HG03469 (cell line): ENCODE results near the gene LHCGR.
"Not testable (repeated sequence)": the region's sequence is repeated elsewhere in the genome, so short reads cannot be mapped to it uniquely, and the experiment has no call there.

ENCODE experiments used
- ATAC-seq: cut with Tn5 transposase; IDR thresholded peaks from one replicate; pipeline ENCODE4 v1.9.1; 2021; ENCODE audit warnings: mild to moderate bottlenecking, moderate library complexity, moderate number of reproducible peaks; ENCODE audit not compliant: unreplicated experiment

Gene LHCGR

DNA sequence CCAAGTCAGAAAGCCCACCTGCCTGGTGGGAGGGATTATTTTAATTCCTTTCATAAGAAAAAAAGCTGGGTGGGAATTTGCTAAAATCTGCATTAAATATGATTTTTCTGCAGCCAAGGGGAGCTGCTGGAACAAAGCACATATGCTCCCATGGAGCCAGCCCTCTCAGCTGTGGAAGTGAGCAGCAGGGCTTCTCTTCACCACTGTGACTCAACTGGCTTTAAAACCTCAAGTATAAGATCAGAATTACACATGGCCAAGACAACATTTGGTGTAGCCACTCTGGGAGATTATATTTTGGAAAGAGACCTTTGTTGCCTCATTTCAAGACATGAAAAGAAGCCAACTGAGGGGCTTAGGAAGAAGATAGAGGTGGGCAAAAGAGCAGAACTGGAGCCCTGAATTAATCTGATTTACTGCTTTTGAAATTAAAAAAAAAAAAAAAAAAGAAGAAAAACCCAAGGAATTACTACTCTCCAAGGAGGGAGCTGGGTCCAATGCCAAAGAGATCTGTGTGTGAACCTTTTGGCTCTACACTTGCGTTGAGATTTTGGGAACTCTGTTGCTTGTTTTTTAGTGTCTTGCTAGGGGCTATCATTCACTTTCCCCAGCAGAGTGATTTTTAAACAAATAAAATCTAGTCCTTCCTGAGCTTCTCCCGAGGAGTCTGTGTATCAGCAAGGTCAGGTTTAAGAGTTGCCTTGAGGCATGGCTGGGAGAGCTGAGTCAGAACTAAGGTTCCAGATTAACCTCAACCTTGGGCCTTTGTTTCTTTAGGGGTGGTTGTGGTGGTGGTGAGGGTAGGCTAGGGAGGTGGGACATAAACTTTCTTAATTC is 6.0 kb downstream of the LHCGR start:
- peak; percentile 40 for ATAC-seq

GRCh38 chr2:48747319-48747718 is 8.2 kb downstream of the LHCGR start:
- ATAC-seq = no peak

DNA sequence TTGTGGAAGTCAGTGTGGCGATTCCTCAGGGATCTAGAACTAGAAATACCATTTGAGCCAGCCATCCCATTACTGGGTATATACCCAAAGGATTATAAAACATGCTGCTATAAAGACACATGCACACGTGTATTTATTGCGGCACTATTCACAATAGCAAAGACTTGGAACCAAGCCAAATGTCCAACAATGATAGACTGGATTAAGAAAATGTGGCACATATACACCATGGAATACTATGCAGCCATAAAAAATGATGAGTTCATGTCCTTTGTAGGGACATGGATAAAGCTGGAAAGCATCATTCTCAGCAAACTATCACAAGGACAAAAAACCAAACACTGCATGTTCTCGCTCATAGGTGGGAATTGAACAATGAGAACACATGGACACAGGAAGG is 16.3 kb downstream of the LHCGR start:
- ATAC-seq = not testable (repeated sequence)

DNA sequence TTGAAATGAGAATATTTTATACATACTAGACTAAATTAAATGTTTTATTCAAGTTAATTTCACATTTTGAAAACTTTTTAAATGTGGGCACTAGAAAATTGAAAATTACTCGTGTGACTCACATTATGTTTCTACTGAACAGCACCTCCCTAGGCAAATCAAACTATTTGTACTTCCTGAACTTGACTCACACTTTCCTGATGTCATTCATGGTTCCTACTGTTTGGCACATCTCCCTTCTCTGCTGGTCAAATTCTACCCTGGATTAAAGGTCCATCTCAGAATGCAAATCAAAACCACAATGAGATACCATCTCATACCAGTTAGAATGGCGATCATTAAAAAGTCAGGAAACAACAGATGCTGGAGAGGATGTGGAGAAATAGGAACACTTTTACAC is 16.7 kb downstream of the LHCGR start:
- ATAC-seq = no peak

GRCh38 chr2:48736251-48736650 is 19.3 kb downstream of the LHCGR start:
- ATAC-seq = no peak

DNA sequence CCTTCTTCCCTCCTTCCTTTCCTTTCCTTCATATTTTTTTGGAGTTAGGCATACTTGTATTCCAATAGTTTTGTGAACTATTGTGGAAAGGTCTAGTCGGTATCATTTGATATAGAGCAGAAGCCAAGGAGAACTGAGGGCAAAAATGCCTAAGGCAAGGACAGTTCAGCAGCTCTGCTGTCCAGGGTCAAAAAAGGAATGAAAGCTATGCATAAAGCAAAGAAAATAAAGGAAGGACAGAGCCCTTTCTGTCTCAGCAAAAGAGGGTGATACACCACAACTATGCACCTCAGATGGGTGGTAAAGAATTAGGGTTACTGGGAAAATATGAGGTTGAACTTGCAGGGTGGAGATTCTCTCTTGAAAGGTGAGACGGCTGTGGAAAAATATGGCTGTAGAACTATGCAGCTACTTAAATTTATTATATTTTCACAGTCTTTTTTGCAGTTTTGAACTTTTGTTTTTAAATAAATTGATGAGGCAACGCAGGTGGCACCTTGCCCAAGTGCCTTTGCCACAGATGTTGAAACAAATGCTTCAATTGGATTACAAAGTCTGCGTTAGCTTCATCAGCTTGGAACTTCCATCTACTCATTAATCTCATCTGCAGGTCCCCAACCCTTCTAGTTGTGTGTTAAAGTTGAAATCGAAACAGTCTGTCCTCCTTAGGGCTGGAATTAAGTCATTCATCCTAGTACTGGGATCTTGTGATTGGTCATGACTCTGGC is 20.8 kb downstream of the LHCGR start:
- ATAC-seq = no peak

DNA sequence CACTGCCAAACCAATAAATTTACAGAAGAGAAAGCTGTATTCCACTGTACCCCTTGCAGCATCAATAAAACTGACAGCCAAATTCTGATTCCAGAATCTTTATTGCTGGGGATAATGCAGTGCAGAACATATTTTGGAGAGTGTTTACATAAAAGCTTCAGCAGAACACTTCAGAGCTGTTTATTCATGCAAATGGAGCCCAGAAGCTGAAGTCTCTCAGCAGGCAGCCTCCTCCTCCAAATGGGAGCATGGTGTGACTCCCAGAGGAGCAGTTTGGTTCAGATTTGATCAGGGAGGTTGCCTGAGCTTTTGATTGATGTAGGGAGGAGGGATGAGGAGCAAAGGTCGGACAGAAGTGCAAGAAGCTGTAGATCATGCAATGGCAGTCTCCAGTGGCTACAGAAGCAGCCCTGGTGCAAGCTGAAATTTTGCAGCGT is 22.4 kb downstream of the LHCGR start:
- ATAC-seq = no peak

- ATAC-seq = no peak
Observed at GRCh38 chr2:48728840-48729239, 26.7 kb downstream of the LHCGR start.

DNA sequence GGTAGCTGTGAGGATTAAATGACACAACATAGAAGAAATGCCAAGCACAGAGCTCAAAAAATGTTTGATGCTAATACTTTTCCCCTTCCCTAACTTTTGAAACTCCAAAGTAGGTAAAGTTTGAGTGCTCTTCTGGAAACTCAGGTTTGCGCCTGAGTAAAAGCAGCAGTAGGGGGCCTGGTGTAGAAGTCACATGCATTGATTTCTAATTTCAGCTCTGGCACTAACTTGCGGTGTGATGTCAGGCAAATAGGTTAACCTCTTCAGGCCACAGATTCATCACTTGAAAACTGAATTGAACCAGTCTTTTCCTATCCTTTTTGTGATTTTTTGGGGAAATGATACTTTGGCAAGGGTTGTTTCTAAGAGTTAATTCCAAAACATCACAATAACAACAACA is 27.2 kb downstream of the LHCGR start:
- no peak for ATAC-seq

DNA sequence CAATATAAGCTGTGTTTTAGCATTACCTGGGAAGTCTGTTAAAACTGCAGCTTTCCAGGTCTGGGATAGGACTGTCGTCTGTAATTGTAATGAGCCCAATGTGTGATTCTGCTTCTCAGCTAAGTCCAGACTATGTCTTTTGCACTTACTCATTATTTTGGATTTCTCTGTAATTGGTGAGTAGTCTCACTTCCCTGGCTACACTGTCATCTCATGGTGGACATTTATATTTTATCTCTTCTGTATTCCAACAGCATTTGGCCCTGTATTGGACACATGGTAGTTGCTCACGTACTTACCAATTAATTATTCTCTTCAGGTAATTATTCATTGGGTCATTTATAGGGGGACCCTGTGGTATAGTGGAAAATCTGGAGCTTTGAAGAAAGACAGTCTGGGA is 28.0 kb downstream of the LHCGR start:
- no peak for ATAC-seq

DNA sequence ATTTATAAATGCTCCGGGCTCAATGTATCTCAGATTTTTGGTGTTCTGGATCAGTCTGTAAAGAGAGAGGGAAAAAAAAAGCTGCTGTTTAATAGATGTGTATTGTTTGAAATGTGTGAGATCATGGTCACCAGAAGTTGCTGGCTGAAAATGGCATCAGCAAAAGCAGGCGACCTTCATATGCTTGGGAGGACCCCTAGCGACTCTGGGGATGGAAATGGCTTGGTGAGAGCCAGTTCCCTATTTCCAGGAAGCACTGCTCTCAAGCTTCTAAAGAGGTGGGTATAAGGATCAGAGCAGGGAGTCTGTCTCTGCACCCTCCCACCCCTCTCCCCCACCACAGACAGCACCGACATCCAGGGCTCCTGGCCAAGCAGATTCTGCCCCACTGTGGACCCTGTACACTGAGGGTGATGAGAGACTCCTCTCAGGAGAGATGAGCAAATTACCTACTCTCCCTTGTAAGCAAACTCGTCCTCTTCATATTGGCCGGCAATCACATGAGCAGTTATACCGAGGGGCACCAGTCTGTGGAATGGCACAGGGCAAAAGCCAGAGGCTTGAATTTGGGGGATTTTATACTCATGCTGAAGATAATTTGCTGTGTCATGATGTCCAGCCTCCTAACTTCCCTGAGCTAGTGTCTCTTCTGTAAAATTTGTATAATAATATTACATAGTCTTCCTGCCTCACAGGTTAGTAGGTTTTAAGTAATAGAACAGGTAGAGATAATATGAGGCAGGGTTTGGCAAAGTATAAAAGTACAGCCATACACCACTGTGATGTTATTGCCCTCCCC is 29.6 kb downstream of the LHCGR start:
- ATAC-seq = no peak

DNA sequence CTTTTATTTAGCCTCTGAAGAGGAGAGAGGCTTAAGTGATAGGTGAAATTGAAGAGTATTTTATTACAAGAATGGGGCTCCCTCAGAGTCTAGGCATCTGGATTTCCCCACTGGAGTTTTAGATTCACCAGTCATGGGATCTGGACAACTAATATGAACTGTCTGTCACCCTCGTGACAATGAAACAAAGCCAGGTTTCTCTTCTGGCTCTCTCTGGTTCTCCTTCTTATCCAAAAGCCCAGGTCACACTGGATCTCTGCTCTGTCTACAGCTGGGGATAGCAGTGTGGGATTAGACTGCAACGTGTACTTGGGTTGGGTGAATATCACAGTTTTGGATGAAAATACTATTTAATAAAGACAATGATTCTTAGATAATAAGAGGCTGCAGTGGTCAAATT is 31.2 kb downstream of the LHCGR start:
- no peak for ATAC-seq

DNA sequence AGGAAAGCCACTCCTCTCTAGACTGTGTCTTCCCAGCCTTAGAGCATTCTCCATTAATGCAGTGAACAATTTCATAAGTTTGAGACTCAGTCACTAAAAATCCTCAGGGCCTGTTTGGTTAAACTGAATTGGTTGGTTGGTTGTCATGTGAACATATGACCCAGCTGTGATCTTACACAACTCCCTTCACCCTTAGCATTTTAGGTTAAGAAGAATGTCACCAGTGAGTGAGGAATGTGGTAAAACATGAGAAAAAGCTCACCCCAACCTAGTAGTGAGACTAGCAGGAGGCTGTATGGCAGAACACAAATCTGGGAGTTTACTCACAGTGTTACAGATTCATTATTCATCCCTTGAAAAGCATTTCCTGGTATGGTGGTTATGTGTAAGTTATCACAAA is 32.4 kb downstream of the LHCGR start:
- no peak for ATAC-seq

GRCh38 chr2:48722391-48722790 is 33.1 kb downstream of the LHCGR start:
- ATAC-seq = no peak

- no peak for ATAC-seq
Observed at GRCh38 chr2:48721158-48721557, 34.4 kb downstream of the LHCGR start.

DNA sequence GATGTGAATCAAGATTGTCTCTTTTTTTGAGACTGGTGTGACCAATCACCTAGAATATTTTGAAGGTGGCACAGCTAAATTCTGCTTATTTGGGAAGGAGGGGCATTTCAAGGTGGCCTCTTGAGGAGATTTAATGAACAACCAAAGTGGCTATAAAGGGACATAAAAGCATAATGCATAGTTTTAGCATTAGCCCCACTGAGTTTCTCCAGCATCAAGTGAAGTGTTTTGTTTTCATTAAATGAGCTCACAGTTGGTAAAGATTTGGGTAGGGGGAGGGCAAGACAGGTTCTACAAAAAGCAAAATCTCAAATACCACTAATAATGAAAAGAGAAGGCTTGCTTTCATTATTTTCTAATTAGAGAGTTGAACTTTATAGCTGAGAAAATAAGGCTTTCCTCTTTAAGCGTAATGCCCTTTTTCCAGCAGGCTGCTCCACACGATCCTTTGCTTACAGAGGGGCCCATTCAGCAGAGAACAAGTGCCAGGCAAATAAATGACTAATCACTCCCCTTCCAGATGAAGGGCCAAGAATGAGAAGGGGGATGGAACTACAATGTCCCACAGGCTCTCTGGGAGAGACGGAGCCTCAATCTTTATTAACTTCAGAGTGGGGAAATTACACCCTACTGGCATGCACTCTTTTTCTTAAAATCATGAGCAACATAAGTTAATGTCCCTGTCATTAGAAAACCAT is 35.9 kb downstream of the LHCGR start:
- ATAC-seq = no peak

DNA sequence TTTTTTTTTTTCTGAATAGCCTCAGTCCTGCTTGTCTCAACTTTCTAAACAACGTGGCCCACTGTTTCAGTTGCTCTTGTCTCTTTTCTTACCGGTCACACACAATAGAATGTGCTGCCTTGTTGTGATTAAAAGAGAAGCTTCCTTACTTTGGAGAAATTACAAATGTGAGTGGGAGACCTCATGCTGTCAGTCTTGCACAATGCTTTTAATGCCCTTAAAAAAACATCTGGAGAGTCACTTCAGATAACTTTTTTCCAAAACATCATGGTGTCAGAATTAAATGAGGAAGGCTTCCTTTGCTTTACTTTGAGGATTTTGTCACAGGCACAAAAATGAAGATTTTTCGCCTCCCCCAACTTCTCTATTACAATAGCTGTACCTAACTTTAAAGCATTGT is 37.7 kb downstream of the LHCGR start:
- no peak for ATAC-seq

DNA sequence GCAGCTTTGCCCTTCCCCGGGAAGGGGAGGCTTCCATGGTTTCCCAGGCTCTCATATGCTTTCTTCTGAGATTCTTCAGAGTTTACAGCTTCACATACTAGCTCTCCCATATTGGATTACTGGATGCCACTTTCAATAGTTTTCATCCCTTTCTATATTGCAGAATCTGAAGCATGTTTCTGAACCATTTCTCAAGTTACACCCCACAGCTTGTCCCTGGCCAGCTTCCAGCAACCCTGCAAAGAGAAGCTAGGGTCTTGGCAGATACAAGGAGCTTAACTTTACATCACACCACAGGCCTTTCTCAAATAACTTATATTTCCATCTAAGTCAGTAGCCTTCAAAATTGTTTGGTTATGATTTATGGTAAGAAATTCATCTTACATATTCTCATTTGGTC is 39.6 kb downstream of the LHCGR start:
- no peak for ATAC-seq

GRCh38 chr2:48715042-48715899 is 40.3 kb downstream of the LHCGR start:
- no peak for ATAC-seq

DNA sequence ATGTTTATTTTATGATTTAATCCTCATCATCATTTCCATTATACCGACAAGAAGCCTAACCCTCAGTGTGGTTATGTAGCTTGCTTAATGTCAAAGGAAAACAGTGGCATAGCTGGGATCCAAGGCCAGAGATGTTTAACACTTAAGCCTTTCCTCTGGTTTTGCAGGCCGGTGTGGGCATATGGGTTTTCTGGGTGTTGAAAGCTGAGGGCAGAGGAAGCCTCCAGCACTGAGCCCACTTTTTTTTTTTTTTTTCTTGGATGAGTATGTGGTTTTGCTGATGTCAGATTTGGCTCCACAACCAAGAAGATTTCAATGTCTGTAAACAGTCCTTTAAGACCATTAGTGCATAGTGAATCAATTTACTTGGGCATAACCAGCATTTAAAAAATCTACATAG is 41.3 kb downstream of the LHCGR start:
- ATAC-seq = no peak
